ENCODE results near the gene HNRNPA3.

HNRNPA3 gene

DNA sequence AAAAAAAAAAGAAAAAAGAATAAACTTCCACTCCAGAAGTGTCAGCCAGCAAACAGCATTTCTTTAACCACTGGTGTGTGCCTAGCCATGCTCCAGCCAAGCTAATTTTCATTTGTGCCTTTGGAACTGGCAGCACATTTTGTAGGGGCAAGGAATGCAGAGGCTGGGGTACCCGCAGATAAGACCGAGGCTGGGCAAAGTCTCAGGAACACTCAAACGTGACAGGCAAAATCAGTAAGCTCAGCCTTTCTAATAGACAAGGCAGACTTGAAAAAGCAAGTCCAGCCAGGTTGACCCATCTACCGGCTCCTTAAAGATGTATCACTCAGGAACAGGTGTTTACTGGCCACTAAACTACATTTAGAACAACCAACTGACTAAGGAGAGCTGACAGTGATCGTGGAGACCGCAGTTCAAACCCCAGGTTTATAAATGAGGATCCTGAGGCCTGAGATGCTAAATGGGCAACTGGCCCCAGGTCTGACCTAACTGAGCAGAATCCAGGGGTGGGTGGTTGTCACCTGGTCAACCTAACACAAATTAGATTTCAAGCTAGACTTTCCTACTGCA is 35.2 kb downstream of the HNRNPA3 start:
- TF ChIP-seq, protein P1, sequence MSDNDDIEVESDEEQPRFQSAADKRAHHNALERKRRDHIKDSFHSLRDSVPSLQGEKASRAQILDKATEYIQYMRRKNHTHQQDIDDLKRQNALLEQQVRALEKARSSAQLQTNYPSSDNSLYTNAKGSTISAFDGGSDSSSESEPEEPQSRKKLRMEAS (IDR thresholded peaks at IDR 0.05): no peak
- TF ChIP-seq YY1 (IDR thresholded peaks at IDR 0.05; ENCODE audit: low read depth): no peak
- no peak for TF ChIP-seq TCF12 (IDR thresholded peaks at IDR 0.05; ENCODE audit: low read depth)
- TF ChIP-seq EGR1 (IDR thresholded peaks at IDR 0.05): no peak
- TF ChIP-seq TEAD4 (IDR thresholded peaks at IDR 0.05): no peak
- TF ChIP-seq FOXM1 (IDR thresholded peaks at IDR 0.05; ENCODE audit: borderline replicate concordance, low read depth): no peak
- TF ChIP-seq, protein P2, sequence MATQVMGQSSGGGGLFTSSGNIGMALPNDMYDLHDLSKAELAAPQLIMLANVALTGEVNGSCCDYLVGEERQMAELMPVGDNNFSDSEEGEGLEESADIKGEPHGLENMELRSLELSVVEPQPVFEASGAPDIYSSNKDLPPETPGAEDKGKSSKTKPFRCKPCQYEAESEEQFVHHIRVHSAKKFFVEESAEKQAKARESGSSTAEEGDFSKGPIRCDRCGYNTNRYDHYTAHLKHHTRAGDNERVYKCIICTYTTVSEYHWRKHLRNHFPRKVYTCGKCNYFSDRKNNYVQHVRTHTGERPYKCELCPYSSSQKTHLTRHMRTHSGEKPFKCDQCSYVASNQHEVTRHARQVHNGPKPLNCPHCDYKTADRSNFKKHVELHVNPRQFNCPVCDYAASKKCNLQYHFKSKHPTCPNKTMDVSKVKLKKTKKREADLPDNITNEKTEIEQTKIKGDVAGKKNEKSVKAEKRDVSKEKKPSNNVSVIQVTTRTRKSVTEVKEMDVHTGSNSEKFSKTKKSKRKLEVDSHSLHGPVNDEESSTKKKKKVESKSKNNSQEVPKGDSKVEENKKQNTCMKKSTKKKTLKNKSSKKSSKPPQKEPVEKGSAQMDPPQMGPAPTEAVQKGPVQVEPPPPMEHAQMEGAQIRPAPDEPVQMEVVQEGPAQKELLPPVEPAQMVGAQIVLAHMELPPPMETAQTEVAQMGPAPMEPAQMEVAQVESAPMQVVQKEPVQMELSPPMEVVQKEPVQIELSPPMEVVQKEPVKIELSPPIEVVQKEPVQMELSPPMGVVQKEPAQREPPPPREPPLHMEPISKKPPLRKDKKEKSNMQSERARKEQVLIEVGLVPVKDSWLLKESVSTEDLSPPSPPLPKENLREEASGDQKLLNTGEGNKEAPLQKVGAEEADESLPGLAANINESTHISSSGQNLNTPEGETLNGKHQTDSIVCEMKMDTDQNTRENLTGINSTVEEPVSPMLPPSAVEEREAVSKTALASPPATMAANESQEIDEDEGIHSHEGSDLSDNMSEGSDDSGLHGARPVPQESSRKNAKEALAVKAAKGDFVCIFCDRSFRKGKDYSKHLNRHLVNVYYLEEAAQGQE (IDR thresholded peaks at IDR 0.05; ENCODE audit: low read depth): no peak
- TF ChIP-seq, protein P3, sequence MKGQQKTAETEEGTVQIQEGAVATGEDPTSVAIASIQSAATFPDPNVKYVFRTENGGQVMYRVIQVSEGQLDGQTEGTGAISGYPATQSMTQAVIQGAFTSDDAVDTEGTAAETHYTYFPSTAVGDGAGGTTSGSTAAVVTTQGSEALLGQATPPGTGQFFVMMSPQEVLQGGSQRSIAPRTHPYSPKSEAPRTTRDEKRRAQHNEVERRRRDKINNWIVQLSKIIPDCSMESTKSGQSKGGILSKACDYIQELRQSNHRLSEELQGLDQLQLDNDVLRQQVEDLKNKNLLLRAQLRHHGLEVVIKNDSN (IDR thresholded peaks at IDR 0.05): no peak
- TF ChIP-seq EP300 (IDR thresholded peaks at IDR 0.05; ENCODE audit: borderline replicate concordance): no peak

DNA sequence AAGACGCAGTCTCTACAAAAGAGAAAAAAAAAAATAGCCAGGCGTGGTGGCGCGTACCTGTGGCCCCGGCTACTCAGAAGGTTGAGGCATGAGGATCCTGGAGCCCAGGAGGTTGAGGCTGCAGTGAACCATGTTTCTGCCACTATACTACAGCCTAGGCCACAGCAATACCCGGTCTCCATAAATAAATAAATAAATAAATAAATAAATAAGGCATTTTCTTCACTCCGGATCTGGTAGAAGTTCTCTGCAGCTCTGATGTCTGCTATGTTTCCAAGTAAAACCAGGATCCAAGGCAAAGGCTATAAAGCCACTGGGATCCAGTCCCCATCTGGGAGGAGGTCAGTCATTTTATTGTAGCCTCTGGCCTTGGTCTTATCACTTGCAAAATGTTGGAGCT is 36.4 kb downstream of the HNRNPA3 start:
- TF ChIP-seq, protein P1 (IDR thresholded peaks at IDR 0.05): no peak

DNA sequence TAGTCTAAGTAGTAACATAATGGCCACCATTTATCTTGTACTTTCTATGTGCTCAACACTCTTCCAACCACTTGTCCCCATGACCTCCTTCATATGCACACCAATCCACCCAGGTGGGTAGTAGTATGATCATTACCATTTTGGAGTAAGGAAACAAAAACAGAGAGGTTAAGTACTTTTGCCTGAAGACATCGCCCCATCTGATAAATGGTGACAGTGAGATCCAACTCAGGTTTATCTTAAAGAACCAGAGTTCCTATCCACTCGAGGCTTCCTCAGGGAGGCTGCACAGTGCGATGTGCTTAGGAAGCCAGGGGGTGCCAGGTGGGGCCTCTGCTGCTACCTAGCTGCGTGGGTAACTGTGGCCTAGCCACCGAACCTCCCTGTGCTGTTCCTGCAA is 37.9 kb downstream of the HNRNPA3 start:
- TF ChIP-seq, protein P2 (IDR thresholded peaks at IDR 0.05; ENCODE audit: low read depth): no peak
- TF ChIP-seq RAD21 (IDR thresholded peaks at IDR 0.05; ENCODE audit: low read depth): no peak
- TF ChIP-seq EP300 (IDR thresholded peaks at IDR 0.05; ENCODE audit: borderline replicate concordance): no peak

DNA sequence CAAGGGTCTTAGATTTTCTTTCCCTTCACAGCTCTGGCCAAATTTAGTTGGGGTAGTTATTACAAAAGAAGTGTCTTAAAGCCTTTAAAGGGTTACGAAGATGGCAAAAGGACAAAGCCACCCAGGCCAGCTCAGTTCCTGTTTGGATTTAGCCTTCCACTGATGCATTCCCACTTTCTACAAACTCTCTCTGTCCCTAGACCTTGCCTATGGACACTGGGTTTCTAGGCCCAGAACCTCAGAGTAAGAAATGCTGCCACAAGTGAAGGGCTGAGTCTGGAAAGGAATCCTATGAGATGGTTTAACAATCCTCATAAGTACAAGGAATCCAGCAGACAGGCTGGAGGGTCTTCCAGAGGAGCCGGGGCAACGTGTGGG is 38.6 kb downstream of the HNRNPA3 start:
- TF ChIP-seq NFIC (IDR thresholded peaks at IDR 0.05): no peak
- no peak for TF ChIP-seq TCF12 (IDR thresholded peaks at IDR 0.05; ENCODE audit: low read depth)
- TF ChIP-seq EP300 (IDR thresholded peaks at IDR 0.05; ENCODE audit: borderline replicate concordance): no peak

DNA sequence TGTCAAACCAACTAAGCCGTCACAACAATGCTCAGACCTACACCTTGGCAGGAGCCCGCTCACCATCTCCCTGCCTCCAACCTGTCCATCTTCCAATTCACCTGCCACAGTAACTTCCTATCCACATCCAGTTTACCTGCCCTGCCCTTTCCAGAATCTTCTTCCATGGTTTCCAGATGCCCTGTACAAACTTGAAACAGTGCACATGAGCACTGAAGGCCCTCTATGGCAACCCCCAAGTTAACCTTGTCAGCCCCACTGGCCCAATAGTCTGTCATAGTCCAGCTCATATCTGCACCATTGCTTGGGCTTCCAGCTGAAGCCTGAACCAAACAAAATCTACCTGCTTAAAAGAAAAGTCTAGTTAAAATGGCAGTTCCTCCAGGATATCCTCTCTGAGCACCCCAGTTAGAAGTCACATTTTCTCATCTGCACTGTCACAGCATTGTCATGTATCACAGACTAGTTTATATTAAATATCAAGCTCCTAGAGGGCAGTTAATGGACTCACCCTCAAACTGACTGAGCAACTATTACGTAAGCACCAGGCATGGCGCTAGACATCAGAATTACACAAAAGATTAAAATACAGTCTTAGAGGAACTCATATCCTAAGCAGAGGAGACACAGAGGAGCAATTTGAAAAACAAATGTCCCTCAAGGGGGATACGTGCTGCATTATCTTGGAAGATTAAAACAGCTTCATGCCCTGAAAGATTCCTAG is 40.4 kb downstream of the HNRNPA3 start:
- TF ChIP-seq, protein P3 (IDR thresholded peaks at IDR 0.05): no peak
- TF ChIP-seq CEBPB (IDR thresholded peaks at IDR 0.05): 0 out of 2 replicates have a peak, but pooled peaks have one; percentile 25

DNA sequence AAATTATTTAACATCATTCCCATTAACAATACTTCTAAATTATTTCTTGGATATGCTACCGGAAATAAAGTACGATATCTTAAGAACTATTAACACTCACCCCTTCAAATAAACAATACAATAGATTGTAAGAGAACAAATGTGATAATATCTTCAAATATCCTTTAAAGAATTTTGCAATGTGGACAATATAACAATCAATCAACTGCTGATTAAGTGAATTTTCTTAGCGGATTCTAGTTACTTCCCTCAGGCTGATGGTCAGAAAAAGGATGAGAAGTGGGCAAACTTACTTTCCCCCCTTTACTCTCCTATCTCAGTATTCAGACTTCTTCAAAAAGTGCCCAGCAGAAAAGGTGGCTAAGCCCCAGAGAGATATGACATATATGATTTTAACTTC is 41.1 kb downstream of the HNRNPA3 start:
- TF ChIP-seq CEBPB (IDR thresholded peaks at IDR 0.05): no peak
- TF ChIP-seq TAF1 (IDR thresholded peaks at IDR 0.05; ENCODE audit: low read depth): no peak
- no peak for TF ChIP-seq EP300 (IDR thresholded peaks at IDR 0.05; ENCODE audit: borderline replicate concordance)
- TF ChIP-seq, protein P3 (IDR thresholded peaks at IDR 0.05): no peak
- TF ChIP-seq, protein P2 (IDR thresholded peaks at IDR 0.05; ENCODE audit: low read depth): no peak
